Measurements from ENCODE around the gene TMPRSS4.

- TF ChIP-seq, protein P1, sequence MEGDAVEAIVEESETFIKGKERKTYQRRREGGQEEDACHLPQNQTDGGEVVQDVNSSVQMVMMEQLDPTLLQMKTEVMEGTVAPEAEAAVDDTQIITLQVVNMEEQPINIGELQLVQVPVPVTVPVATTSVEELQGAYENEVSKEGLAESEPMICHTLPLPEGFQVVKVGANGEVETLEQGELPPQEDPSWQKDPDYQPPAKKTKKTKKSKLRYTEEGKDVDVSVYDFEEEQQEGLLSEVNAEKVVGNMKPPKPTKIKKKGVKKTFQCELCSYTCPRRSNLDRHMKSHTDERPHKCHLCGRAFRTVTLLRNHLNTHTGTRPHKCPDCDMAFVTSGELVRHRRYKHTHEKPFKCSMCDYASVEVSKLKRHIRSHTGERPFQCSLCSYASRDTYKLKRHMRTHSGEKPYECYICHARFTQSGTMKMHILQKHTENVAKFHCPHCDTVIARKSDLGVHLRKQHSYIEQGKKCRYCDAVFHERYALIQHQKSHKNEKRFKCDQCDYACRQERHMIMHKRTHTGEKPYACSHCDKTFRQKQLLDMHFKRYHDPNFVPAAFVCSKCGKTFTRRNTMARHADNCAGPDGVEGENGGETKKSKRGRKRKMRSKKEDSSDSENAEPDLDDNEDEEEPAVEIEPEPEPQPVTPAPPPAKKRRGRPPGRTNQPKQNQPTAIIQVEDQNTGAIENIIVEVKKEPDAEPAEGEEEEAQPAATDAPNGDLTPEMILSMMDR (IDR thresholded peaks at IDR 0.05), result no peak
- TF ChIP-seq POLR2AphosphoS5 (IDR thresholded peaks at IDR 0.05; ENCODE audit: low read depth, low read length) (no peak), TCF7L2 (IDR thresholded peaks at IDR 0.05; ENCODE audit: low read depth, low read length) (no peak)
- TF ChIP-seq, protein P2, sequence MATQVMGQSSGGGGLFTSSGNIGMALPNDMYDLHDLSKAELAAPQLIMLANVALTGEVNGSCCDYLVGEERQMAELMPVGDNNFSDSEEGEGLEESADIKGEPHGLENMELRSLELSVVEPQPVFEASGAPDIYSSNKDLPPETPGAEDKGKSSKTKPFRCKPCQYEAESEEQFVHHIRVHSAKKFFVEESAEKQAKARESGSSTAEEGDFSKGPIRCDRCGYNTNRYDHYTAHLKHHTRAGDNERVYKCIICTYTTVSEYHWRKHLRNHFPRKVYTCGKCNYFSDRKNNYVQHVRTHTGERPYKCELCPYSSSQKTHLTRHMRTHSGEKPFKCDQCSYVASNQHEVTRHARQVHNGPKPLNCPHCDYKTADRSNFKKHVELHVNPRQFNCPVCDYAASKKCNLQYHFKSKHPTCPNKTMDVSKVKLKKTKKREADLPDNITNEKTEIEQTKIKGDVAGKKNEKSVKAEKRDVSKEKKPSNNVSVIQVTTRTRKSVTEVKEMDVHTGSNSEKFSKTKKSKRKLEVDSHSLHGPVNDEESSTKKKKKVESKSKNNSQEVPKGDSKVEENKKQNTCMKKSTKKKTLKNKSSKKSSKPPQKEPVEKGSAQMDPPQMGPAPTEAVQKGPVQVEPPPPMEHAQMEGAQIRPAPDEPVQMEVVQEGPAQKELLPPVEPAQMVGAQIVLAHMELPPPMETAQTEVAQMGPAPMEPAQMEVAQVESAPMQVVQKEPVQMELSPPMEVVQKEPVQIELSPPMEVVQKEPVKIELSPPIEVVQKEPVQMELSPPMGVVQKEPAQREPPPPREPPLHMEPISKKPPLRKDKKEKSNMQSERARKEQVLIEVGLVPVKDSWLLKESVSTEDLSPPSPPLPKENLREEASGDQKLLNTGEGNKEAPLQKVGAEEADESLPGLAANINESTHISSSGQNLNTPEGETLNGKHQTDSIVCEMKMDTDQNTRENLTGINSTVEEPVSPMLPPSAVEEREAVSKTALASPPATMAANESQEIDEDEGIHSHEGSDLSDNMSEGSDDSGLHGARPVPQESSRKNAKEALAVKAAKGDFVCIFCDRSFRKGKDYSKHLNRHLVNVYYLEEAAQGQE (IDR thresholded peaks at IDR 0.05; ENCODE audit: insufficient read depth in 1 of 2, low read depth in 2 of 2, low read length in 1 of 2), result no peak
Observed at GRCh38 chr11:118109231-118109630, 32.4 kb downstream of the TMPRSS4 start.

Data from Panc1 (cell line).